ENCODE data around the gene COPA.

- no peak for TF ChIP-seq MEF2A (IDR thresholded peaks at IDR 0.05; ENCODE audit: borderline replicate concordance, low read depth)
- TF ChIP-seq EP300 (IDR thresholded peaks at IDR 0.05; ENCODE audit: borderline replicate concordance in 1 of 2, low read depth in 1 of 2, low read length in 1 of 2), result no peak
- no peak for TF ChIP-seq TAF1 (IDR thresholded peaks at IDR 0.05; ENCODE audit: borderline replicate concordance, low read depth, low read length)
- TF ChIP-seq POLR2AphosphoS5 (IDR thresholded peaks at IDR 0.05; ENCODE audit: low read depth, low read length), result no peak
- no peak for TF ChIP-seq CTCF (IDR thresholded peaks at IDR 0.05)
- TF ChIP-seq USF2 (IDR thresholded peaks at IDR 0.05; ENCODE audit: borderline replicate concordance, low read depth, low read length), result no peak
- no peak for TF ChIP-seq REST (IDR thresholded peaks at IDR 0.05; ENCODE audit: low read depth, low read length)
- no peak for TF ChIP-seq MAX (IDR thresholded peaks at IDR 0.05; ENCODE audit: low read depth)
- no peak for TF ChIP-seq PBX3 (IDR thresholded peaks at IDR 0.05)
Measured at GRCh38 chr1:160255781-160256300, 87.2 kb downstream of the COPA start.
